ENCODE results near the gene LRCOL1. TPM values are rescaled to one million over a fixed set of nuclear protein-coding genes. Genes with fewer than 3 reads are reported as not detected.
A peak's percentile ranks its signal among the peaks of the same experiment; 100 is the strongest.

The LRCOL1 gene
- total RNA-seq, 1 donor from 2014 or later: not detected

GRCh38 chr12:132647858-132648257 lies 37.5 kb upstream of the LRCOL1 start:
- DNase-seq (ENCODE audit: low spot score): no peak
- no peaks in the 10 kb centered on the region for H3K27me3 Mint-ChIP-seq (ENCODE audit: low read depth)
- TF ChIP-seq CTCF (IDR thresholded peaks at IDR 0.05): no peak
- H3K9me3 Mint-ChIP-seq (ENCODE audit: low read depth): no peaks in the 10 kb centered on the region
- no peak overlapping the region for H3K27ac Mint-ChIP-seq (ENCODE audit: unreplicated experiment)
- H3K4me3 Mint-ChIP-seq (ENCODE audit: unreplicated experiment): no peak overlapping the region
- H3K36me3 Mint-ChIP-seq (ENCODE audit: low read depth): peaks cover 27% of the 10 kb centered on the region
- no peaks in the 10 kb centered on the region for H3K4me1 Mint-ChIP-seq (ENCODE audit: low read depth)

GRCh38 chr12:132646850-132647249 lies 36.5 kb upstream of the LRCOL1 start:
- Mint-ChIP-seq H3K9me3 (ENCODE audit: low read depth) (no peaks in the 10 kb centered on the region), H3K27ac (ENCODE audit: unreplicated experiment) (no peak overlapping the region), H3K4me1 (ENCODE audit: low read depth) (no peaks in the 10 kb centered on the region), H3K36me3 (ENCODE audit: low read depth) (peaks cover 28% of the 10 kb centered on the region), H3K27me3 (ENCODE audit: low read depth) (no peaks in the 10 kb centered on the region), H3K4me3 (ENCODE audit: unreplicated experiment) (no peak overlapping the region)
- DNase-seq (ENCODE audit: low spot score): no peak
- TF ChIP-seq CTCF (IDR thresholded peaks at IDR 0.05): no peak

GRCh38 chr12:132642846-132643835 lies 32.8 kb upstream of the LRCOL1 start:
- no peak for DNase-seq (ENCODE audit: low spot score)
- no peak for TF ChIP-seq CTCF (IDR thresholded peaks at IDR 0.05)
- H3K4me3 Mint-ChIP-seq (ENCODE audit: unreplicated experiment): no peak overlapping the region

GRCh38 chr12:132641811-132642650 lies 31.6 kb upstream of the LRCOL1 start:
- TF ChIP-seq CTCF (IDR thresholded peaks at IDR 0.05): no peak
- Mint-ChIP-seq H3K27me3 (ENCODE audit: low read depth) (no peaks in the 10 kb centered on the region), H3K4me1 (ENCODE audit: low read depth) (no peaks in the 10 kb centered on the region), H3K4me3 (ENCODE audit: unreplicated experiment) (no peak overlapping the region), H3K36me3 (ENCODE audit: low read depth) (peaks cover 23% of the 10 kb centered on the region), H3K9me3 (ENCODE audit: low read depth) (no peaks in the 10 kb centered on the region), H3K27ac (ENCODE audit: unreplicated experiment) (no peak overlapping the region)
- peak; percentile 84 for DNase-seq (ENCODE audit: low spot score)

More at GRCh38 chr12:132642846-132643835, 32.8 kb upstream of the LRCOL1 start:
- H3K4me1 Mint-ChIP-seq (ENCODE audit: low read depth): no peaks in the 10 kb centered on the region
- no peaks in the 10 kb centered on the region for H3K9me3 Mint-ChIP-seq (ENCODE audit: low read depth)
- H3K36me3 Mint-ChIP-seq (ENCODE audit: low read depth): peaks cover 27% of the 10 kb centered on the region
- no peak overlapping the region for H3K27ac Mint-ChIP-seq (ENCODE audit: unreplicated experiment)
- H3K27me3 Mint-ChIP-seq (ENCODE audit: low read depth): no peaks in the 10 kb centered on the region

- peaks cover 25% of the 10 kb centered on the region for H3K36me3 Mint-ChIP-seq (ENCODE audit: low read depth)
- H3K4me3 Mint-ChIP-seq (ENCODE audit: unreplicated experiment): no peak overlapping the region
These were observed 30.6 kb upstream of the LRCOL1 start for GRCh38 chr12:132640936-132641335.

More at GRCh38 chr12:132640936-132641335, 30.6 kb upstream of the LRCOL1 start:
- H3K9me3 Mint-ChIP-seq (ENCODE audit: low read depth): no peaks in the 10 kb centered on the region
- H3K27me3 Mint-ChIP-seq (ENCODE audit: low read depth): no peaks in the 10 kb centered on the region
- no peak for TF ChIP-seq CTCF (IDR thresholded peaks at IDR 0.05)
- H3K4me1 Mint-ChIP-seq (ENCODE audit: low read depth): no peaks in the 10 kb centered on the region
- H3K27ac Mint-ChIP-seq (ENCODE audit: unreplicated experiment): no peak overlapping the region
- peak; percentile 61 for DNase-seq (ENCODE audit: low spot score)
